Spleen (tissue), 11 donors: ENCODE measurements around the gene NPTN. TPM values are rescaled to one million over a fixed set of nuclear protein-coding genes. Genes with fewer than 3 reads are reported as not detected.
A peak's percentile ranks its signal among the peaks of the same experiment; 100 is the strongest.

Experiments used
- DNase-seq: peaks from one replicate; pipeline ENCODE4 v3.0.0-alpha.2; 2020
- H3K27ac ChIP-seq, 8 donors: fragments of 200-600 bp; sonication (generic) in 7 of 8; 1 replicate in 4 of 8; 2 replicates in 4 of 8; pipeline versions ENCODE4 v1.5.0 to v1.8.0; 2016 to 2021; ENCODE audit warnings: inconsistent platforms in 4 of 8, mild to moderate bottlenecking in 4 of 8, moderate library complexity in 1 of 8
- H3K27me3 ChIP-seq, 7 donors: fragments of 200-600 bp; sonication (generic) in 6 of 7; replicated peaks in 1 of 7; 1 replicate in 4 of 7; 2 replicates in 3 of 7; pipeline versions ENCODE4 v1.5.0 to v1.8.0; 2016 to 2021; ENCODE audit warnings: inconsistent platforms in 3 of 7, mild to moderate bottlenecking in 1 of 7
- H3K36me3 ChIP-seq, 6 donors: fragments of 200-600 bp; sonication (generic) in 5 of 6; 1 replicate in 4 of 6; 2 replicates in 2 of 6; pipeline versions ENCODE4 v1.5.0 to v1.8.0; 2016 to 2021; ENCODE audit warnings: inconsistent platforms in 2 of 6
- H3K4me1 ChIP-seq, 6 donors: fragments of 200-600 bp; sonication (generic) in 5 of 6; 1 replicate in 3 of 6; 2 replicates in 3 of 6; pipeline versions ENCODE4 v1.5.0 to v1.8.0; 2016 to 2021; ENCODE audit warnings: inconsistent platforms in 3 of 6
- H3K4me3 ChIP-seq, 8 donors: fragments of 200-600 bp; sonication (generic) in 7 of 8; 1 replicate in 4 of 8; 2 replicates in 4 of 8; pipeline versions ENCODE4 v1.5.0 to v1.8.0; 2016 to 2021; ENCODE audit warnings: inconsistent platforms in 4 of 8, mild to moderate bottlenecking in 4 of 8, moderate library complexity in 2 of 8
- H3K9me3 ChIP-seq, 8 donors: fragments of 200-600 bp; sonication (generic) in 7 of 8; 1 replicate in 4 of 8; 2 replicates in 4 of 8; pipeline versions ENCODE4 v1.5.0 to v1.8.0; 2016 to 2021; ENCODE audit warnings: inconsistent platforms in 4 of 8
- POLR2A ChIP-seq, 3 donors: fragments of 450-650 bp; IDR thresholded peaks; one replicate each; pipeline ENCODE4 v1.5.1; 2017; ENCODE audit warnings: antibody characterized with exemption in 3 of 3, mild to moderate bottlenecking in 1 of 3
- POLR2AphosphoS5 ChIP-seq, 3 donors: sonication (generic); formaldehyde crosslinking; IDR thresholded peaks; one replicate each; pipeline ENCODE4 v1.5.1; 2017; ENCODE audit warnings: antibody characterized with exemption in 3 of 3
- WGBS, 5 donors: extraction: QIAGEN DNeasy Blood & Tissue Kit in 3 of 5; methylation state at CpG; one replicate each; pipeline versions ENCODE4 v1.1.5 to v1.1.7; 2013 to 2018; 5-methylcytosine and 5-hydroxymethylcytosine counted together
- intact Hi-C: fragments of 100-400 bp; cut with DNase I; formaldehyde crosslinking; loops from one replicate; pipeline ENCODE4 v1.15.0; 2023; ENCODE audit warnings: low total_unique reads
- polyA plus RNA-seq, 3 donors: library from polyadenylated mRNA; stranded (reverse); fragments of 200-250 nt; gene quantifications; one replicate each; pipeline ENCODE4 v1.2.1, GENCODE V29; 2013
- total RNA-seq, 7 donors: library from RNA; depleted of rRNA in 3 of 7; stranded (reverse); fragments of >200 nt in 3 of 7; fragmentation: NEBNext Ultra II Directional in 4 of 7; extraction: Animal tissue kit (Norgen Biotek cat#: 25700) in 4 of 7; gene quantifications; one replicate each; pipeline versions ENCODE4 v1.1.0 to v1.2.1, GENCODE V29; 2016 to 2021
- TF ChIP-seq, protein P1 (sequence below), 11 experiments: fragments of 200-600 bp in 7 of 11; fragments of 450-650 bp in 4 of 11; sonication (generic) in 4 of 11; IDR thresholded peaks in 8 of 11; conservative IDR thresholded peaks in 3 of 11; 1 replicate in 7 of 11; 2 replicates in 4 of 11; pipeline versions ENCODE4 v1.4.0 to v1.8.0; 2016 to 2021; ENCODE audit warnings: antibody characterized with exemption in 11 of 11, inconsistent platforms in 4 of 11, mild to moderate bottlenecking in 1 of 11
- donor health status: healthy with polysubstance abuse.
- donor health status: DM: no; HTN: no; CAD: no; lungs with moderate emphysema.
- donor health status: DM: no; HTN: no; CAD: no.
- donor health status: Bipolar disorder and iron deficiency.
- donor health status: healthy.
- donor health status: DM: no; HTN: no; CAD: no.
- donor health status: DM: yes; HTN: yes; CAD: no.

The NPTN gene
- total and polyA plus RNA-seq, 10 donors: 18.9 to 130 (median 99.4) TPM

DNA sequence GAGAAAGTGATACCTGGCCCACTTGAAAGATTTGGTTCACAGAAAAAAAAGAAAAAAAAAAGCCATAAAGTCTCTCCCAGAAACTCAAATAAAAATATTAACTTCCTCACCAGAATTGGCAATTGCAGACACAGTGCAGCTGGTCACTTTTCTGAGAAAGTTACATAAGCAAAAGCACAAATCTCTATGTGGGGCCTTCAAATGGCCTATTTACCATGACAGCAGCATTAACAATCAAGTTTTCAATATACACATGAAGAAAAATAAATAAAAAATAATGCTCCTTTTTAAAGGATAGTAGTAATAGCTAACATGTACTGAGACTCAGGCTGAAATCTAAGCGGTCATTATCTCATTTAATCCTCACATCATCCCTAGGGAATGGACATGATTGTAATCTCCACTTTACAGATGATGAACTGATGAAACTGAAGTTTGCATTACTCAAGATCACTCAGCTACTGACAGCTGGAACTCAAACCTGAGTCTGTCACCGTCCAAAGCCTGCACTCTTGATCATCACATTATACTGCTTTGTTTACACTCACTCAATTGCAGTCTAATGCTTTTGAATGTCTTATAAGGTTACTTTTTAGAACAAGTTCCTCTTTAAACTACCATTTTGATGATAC lies 3.3 kb downstream of the NPTN start:
- no peak for DNase-seq
- H3K27me3 ChIP-seq: no peaks in the 10 kb centered on the region
- 52 to 74% (median 68%) methylated on average over 2 of the region's 2 CpGs for WGBS, 5 donors
- intact Hi-C loops: no loop called here
- H3K36me3 ChIP-seq: no peaks in the 10 kb centered on the region
- peaks cover 30 to 90% (median 75%) of the 10 kb centered on the region in 6 donors for H3K4me1 ChIP-seq
- no peaks in the 10 kb centered on the region for H3K9me3 ChIP-seq
- no peak for TF ChIP-seq POLR2A (IDR thresholded peaks at IDR 0.05)
- TF ChIP-seq, protein P1, sequence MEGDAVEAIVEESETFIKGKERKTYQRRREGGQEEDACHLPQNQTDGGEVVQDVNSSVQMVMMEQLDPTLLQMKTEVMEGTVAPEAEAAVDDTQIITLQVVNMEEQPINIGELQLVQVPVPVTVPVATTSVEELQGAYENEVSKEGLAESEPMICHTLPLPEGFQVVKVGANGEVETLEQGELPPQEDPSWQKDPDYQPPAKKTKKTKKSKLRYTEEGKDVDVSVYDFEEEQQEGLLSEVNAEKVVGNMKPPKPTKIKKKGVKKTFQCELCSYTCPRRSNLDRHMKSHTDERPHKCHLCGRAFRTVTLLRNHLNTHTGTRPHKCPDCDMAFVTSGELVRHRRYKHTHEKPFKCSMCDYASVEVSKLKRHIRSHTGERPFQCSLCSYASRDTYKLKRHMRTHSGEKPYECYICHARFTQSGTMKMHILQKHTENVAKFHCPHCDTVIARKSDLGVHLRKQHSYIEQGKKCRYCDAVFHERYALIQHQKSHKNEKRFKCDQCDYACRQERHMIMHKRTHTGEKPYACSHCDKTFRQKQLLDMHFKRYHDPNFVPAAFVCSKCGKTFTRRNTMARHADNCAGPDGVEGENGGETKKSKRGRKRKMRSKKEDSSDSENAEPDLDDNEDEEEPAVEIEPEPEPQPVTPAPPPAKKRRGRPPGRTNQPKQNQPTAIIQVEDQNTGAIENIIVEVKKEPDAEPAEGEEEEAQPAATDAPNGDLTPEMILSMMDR (IDR thresholded peaks at IDR 0.05 in 8 of 11, conservative IDR thresholded peaks at IDR 0.05 in 3 of 11): no peak
- TF ChIP-seq POLR2AphosphoS5 (IDR thresholded peaks at IDR 0.05): no peak
- peak overlapping the region in 1 of 8 donors; percentile 78 for H3K4me3 ChIP-seq
- peak overlapping the region in 7 of 8 donors; percentile 11 to 96 (median 94) for H3K27ac ChIP-seq

DNA sequence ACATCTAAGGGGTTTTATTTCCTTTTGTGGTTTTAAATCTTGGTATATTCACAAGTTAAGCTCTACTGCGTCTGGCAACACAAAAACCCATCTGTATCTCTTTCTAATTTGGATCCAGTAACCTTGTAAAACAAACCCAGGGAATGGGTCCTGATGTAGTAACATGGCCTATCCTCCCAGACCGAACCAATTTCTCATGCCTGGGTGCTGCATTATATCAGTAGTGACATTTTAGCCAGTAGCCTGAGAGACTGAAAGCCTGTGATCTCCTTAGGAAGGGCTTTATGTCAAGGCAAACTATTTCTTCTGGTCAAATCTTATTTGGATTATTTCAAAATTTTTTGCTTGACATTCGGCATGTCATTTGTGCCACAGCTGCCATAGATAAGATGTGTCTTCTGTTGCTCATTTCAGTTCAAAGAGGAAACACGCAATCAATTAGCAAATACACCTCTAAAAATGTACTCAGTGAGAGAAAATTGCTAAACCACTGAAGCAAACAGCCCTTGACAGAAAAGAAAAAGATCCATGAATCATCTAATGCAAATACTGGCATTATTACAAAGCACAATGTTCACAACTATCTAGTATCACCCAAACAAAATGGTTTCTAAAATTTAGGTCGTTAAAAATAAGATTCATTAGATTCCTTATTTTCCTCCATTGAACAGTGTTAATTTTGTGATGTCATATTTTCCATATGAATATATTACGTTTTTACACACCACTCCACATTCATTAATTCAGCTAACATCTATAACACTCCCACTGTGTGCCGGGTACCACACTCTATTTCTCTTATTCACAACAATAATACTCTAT lies 4.0 kb downstream of the NPTN start:
- peak overlapping the region in 7 of 8 donors; percentile 36 to 96 (median 92) for H3K27ac ChIP-seq
- no peaks in the 10 kb centered on the region for H3K27me3 ChIP-seq
- no peak for TF ChIP-seq POLR2AphosphoS5 (IDR thresholded peaks at IDR 0.05)
- TF ChIP-seq, protein P1 (IDR thresholded peaks at IDR 0.05 in 8 of 11, conservative IDR thresholded peaks at IDR 0.05 in 3 of 11): no peak
- no peak for TF ChIP-seq POLR2A (IDR thresholded peaks at IDR 0.05)
- no peak overlapping the region for H3K4me3 ChIP-seq
- H3K4me1 ChIP-seq: peaks cover 30 to 93% (median 79%) of the 10 kb centered on the region in 6 donors
- H3K36me3 ChIP-seq: no peaks in the 10 kb centered on the region
- H3K9me3 ChIP-seq: no peaks in the 10 kb centered on the region
- DNase-seq: no peak
- intact Hi-C loops: no loop called here
- WGBS, 5 donors: 53 to 72% (median 62%) methylated on average over 7 of the region's 7 CpGs

DNA sequence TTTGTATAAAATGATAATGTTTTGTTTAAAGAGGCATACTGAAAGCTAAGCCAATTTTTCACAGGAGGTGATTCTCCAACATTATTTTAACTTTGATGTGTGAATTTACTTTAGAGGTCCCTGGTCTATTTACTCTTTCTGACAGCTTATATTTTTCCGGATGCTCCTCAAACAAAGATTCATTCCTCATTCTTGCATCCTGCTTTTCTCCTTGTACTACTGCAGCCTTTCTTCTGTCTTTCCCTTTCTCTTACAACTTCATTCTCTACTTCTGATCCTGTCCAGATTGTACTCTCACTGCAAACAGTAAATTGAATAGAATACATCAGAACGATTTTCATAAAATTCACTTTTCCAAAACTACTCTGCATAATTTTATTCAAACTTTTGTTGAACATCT lies 5.1 kb downstream of the NPTN start:
- Histone ChIP-seq H3K4me1 (peaks cover 30 to 93% (median 76%) of the 10 kb centered on the region in 6 donors), H3K4me3 (no peak overlapping the region), H3K9me3 (no peaks in the 10 kb centered on the region), H3K27ac (peak overlapping the region in 3 of 8 donors; percentile 18 to 95 (median 92)), H3K36me3 (no peaks in the 10 kb centered on the region), H3K27me3 (no peaks in the 10 kb centered on the region)
- no peak for DNase-seq
- TF ChIP-seq POLR2AphosphoS5 (IDR thresholded peaks at IDR 0.05) (no peak), POLR2A (IDR thresholded peaks at IDR 0.05) (no peak)
- TF ChIP-seq, protein P1 (IDR thresholded peaks at IDR 0.05 in 8 of 11, conservative IDR thresholded peaks at IDR 0.05 in 3 of 11): no peak
- WGBS, 5 donors: 71 to 79% (median 73%) methylated on average over 2 of the region's 2 CpGs
- intact Hi-C loops: no loop called here

DNA sequence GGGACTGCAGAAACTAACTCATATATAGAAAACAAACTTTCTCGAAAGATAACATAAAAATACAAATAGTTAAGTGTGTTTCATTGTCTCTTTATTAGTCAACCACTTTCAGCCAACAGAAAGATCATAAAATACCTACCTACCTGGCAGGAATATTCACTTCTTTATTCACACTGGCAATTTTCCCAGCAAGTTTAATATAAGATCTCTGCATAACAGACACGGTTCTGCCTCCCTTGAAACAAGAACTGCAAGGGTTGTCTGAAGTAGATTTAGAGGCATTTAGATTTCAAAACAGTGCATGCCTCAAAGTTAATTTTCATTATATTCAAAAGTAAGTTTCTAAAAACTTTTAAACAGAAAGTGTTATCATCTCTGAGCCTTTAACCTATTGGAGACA lies 7.1 kb downstream of the NPTN start:
- Histone ChIP-seq H3K27ac (no peak overlapping the region), H3K4me3 (no peak overlapping the region), H3K4me1 (peaks cover 20 to 97% (median 74%) of the 10 kb centered on the region in 6 donors), H3K9me3 (no peaks in the 10 kb centered on the region), H3K27me3 (no peaks in the 10 kb centered on the region), H3K36me3 (no peaks in the 10 kb centered on the region)
- no peak for DNase-seq
- TF ChIP-seq, protein P1 (IDR thresholded peaks at IDR 0.05 in 8 of 11, conservative IDR thresholded peaks at IDR 0.05 in 3 of 11): no peak
- TF ChIP-seq POLR2A (IDR thresholded peaks at IDR 0.05) (no peak), POLR2AphosphoS5 (IDR thresholded peaks at IDR 0.05) (no peak)
- intact Hi-C loops: no loop called here
- WGBS, 5 donors: 64 to 81% (median 70%) methylated on average over 2 of the region's 2 CpGs
